NCI-H2029 treated with DMSO at 0.1 percent for 48 hours (cell line): ENCODE measurements around the gene LIPF.
"Not testable (repeated sequence)": the region's sequence is repeated elsewhere in the genome, so short reads cannot be mapped to it uniquely, and the experiment has no call there.

Experiments used
- DNase-seq: peaks from one replicate; lab custom pipeline; 2025; lab: John Stamatoyannopoulos, UW

Gene LIPF

DNA sequence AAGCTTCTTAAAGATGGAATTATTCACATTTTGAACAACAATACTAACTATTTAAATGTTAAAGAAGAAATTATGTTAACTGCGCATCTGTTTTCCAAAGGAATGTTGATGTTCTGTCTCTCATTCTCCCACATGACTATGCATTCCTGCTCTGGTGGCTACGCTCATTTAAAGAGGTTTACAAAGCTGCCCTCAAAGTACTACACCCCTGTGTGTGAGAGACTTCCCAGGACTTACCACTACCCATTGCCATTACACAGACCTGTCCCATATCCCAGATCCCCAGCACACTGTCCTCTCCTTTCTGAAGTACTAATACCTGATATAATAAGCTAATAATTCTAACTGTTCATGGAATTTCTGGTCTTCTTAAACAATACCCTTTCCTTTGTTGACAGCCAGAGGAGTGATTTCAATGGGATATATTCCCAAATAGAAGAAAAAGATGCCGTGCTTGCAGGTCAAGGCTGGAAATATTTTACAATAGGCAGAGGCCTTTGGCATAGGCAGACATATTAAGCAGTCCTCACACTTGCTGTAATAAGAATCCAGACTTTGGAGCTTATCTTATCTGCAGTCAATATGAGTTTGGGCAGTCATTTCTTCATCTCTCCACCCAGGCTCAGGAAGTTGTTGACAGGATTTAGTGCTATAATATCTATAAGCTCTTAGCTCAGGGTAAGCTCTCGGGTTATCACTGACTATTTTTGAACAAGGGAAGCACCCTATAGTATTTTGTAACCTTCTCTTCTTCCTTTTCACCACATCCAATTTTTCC is 12.2 kb downstream of the LIPF start:
- no peak for DNase-seq

DNA sequence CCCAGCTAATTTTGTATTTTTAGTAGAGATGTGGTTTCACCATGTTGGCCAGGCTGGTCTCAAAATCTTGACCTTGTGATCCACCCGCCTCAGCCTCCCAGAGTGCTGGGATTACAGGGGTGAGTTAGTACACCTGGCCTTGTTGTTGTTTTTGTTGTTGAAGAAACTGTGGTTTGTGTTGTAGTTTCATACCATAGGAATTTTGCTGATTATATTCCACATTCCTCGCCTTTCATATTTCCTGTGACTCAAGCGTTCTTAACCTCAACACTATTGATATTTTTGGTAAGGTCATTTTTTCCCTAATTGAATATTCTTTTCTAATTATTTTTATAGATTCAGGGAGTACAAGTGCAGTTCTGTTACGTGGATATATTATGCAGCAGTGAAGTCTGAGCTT is 16.7 kb downstream of the LIPF start:
- no peak for DNase-seq

DNA sequence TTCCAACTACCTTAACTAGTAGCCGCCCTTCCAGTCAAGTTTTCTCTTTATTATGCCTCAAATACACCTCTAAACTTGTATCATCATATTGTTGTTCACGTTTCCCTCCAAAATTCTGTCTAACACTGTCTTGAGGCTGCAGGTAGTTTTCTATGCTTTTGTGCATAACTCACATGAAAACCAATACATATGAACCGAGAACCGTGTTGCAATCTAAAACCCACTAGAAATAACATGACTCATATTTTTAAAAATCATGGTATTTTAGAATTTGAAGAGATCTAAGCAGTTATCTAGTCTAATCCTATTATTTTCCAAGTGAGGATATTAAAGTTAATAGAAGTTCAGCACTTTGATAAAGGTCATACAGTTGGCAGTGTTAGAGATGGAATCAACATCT is 18.2 kb downstream of the LIPF start:
- no peak for DNase-seq

DNA sequence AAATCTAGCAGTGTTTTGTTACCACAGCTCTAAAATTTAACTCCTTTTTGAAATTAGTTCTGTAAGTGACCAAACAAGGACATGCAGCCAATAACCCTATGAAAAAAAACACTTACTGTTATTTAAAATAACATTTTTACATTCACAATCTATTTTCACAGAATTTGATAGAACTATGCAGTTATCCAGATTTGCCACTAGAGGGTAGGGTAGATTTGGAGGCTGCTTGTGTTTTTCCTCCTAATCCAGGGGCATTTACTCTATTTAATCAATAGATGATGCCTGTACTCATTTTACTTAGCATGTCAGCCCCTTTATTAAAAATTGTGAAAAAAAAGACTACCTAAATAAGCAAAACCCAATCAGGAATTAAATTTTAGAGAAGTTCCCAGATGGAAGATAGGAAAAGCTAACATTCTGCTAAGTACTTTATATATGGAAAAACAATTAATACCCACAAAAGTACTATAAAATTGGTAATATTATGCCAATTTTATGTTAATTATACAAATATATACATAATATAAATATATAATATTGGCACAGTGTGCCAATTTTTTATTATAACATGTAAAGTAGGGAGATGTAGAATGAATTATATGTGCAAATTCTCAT is 23.7 kb downstream of the LIPF start:
- peak; percentile 9 for DNase-seq

DNA sequence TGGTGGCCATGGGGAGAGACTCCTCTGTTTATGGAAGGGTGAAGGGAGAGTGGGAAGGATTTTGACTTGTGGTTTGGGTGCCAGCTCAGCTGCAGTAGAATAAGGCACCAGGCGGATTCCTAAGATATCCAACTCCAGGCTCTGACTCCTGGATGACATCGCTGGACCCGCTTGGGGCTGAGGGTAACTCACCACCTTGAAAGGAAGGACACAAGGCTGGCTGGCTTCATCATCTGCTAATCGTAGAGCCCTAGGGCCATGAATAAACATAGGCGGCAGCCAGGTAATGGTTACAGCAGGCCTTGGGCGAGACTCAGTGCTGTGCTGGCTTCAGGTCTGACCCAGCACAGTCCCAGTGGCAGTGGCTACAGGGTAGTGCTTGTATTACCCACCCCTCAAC is 25.1 kb downstream of the LIPF start:
- no peak for DNase-seq

DNA sequence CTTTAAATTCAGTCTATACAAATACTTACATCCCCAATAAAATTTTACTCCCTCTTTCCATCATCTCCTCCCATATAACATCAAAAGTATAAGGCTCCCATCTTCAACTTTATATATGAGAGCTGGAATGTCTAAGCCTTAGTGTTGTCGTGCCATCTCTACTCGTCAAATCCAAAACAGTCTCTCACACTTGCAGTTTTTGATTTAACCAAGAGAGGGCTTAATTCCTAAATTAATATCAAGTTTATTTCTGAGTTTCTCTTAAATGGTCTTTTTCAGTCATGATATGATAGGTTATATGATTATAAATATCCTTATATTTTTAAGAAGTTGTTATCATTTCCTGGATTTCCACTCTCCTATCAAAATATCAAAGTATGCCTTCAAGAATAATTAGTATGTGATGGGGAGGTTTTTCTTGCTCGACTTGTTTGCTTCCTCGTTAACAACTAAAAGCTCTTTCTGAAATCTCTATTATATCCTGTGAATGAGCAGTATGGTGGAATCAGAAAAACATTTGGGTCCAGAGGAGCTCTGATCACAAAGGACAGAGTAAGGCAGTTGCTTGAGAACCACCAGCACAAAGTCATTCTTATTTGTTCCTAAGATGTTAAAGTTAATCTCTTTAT is 29.3 kb downstream of the LIPF start:
- no peak for DNase-seq

DNA sequence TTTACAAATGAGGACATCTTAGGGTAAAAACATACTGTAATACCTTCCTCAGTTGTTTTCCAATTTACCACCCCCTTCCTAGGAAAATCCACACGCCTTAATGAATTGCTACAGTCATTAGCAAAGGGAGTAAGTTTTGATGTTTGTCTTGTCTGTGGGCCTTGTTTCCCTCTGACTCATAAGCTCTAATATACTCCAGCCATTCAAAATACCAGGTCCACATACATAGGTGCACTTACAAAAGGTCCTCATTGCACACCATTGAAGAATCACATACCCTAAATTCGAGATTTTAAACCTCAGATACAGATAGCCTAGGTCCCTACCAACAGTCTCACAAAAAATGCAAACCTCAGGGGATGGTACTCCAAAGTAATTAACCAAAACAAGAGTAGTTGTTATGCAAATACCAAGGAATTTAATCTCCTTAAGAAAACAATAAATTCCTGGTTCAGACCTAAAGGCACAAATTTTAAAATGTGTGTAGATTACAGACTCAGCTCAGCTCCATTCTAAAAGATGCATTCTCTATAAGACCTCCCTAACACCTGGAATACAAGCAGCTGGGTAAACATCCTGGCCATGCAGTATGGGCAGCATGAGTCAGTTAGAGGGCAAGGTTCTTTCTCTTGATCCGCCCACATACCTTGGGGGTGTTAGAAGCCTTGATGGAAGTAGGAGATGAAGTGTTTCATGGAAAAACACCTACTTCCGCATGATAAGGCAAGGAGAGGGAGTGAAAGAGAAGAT is 38.8 kb downstream of the LIPF start:
- DNase-seq, result peak; percentile 18

DNA sequence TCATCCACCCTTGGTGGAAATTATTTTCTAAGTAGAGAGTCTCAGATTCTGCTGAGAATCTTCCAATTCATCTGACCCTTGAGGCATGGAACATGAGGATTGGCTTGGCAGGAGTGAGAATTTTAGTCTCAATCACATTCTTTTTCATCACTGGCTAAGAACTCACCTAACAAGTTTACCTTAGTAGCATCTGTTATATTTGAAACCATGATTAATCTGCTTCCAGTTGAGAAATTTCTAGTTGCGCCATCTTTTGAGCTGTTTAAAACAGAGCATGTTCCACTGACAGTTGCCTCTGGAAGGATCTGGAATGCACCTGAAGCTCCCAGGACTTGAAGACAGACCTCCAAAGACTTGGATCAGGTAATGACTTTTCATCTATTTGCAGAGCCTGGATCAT is 41.7 kb downstream of the LIPF start, which contains the start of gene LIPK:
Gene LIPK, plus strand, starts transcription at position 292 of the 400 bp plus-strand sequence. CDS start 18,295 bp downstream, outside the sequence.
- DNase-seq, result no peak

DNA sequence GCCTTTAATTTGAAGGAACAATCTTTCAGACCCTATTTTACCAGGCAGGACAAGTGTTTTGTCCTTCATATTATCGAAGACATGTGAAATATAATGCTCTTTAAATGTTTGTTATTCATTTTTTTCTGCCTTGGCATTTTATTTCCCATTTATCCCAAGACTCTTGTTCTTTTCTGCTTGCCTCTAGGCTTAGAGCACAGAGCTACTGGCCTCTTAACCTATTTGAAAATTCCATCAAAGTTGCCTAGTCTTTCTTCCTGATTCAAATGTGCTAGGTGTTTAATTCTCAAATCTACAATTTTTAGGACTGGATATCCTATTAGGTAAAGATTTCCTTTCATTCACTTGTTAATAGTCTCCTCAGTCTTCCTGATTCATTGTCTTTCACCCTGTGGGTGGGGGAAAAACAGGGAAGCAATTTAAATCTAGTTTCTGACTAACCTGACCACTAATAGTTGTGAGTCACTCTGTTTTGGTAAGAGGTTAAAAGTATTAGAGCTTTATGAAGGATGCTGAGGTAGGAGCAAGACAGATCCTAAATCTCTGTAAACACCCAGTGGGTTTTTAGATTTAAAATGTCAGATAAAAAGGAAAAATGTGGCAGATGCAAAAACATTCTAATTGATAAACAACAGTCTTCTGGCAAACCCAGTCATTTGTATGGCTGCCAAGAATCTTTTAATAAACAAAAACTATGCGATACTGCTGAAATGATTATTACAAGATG is 43.4 kb downstream of the LIPF start:
- DNase-seq, result no peak

DNA sequence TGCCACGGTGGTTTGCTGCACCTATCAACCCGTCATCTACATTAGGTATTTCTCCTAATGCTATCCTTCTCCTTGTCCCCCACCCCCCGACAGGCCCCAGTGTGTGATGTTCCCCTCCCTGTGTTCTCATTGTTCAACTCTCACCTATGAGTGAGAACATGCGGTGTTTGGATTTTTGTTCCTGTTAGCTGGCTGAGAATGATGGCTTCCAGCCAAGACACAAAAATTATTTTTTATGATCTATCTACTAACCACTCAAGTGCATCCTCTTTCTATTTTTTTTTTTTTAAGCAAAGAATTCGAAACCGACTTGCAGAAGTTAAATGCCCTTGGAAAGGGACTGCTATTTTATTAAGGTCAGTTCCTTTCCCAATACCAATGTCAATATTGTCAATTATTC is 45.1 kb downstream of the LIPF start:
- DNase-seq, result not testable (repeated sequence)

DNA sequence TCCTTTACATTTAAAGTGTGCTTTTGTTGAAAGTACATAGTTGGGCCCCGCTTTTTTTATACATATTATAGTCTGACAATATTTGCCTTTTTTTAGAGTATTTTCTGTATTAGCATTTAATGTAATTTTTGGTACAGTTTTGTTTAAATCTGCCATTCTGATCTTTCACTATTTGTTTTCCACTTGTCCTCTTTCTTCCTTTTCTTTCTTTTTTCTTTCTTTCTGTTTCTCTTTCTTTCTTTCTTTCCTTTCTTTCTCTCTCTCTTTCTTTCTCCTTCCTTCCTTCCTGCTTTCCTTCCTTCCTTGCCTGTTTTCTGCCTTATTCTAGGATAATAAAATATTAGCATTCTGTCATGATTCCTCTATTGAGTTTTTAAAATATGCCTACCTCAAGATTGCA is 51.3 kb downstream of the LIPF start:
- no peak for DNase-seq

DNA sequence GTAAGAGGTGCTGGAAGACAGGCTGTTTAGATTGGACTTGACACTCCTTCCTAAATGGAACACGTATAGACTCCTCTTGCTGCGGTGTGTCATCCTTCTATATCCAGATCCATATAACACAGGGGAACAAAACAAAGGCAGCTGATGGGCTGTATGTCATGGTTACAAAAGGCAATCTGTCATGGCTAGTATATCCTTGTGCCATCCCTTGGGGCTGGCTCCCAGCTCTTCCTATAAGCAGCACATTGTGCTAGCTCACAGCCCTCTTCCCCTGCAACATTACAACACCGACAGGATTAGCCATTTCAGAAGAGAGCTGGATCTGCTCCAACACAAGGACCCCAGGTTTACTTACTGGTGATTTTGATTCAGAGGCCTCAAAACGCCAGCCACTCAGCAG is 57.1 kb downstream of the LIPF start:
- no peak for DNase-seq

DNA sequence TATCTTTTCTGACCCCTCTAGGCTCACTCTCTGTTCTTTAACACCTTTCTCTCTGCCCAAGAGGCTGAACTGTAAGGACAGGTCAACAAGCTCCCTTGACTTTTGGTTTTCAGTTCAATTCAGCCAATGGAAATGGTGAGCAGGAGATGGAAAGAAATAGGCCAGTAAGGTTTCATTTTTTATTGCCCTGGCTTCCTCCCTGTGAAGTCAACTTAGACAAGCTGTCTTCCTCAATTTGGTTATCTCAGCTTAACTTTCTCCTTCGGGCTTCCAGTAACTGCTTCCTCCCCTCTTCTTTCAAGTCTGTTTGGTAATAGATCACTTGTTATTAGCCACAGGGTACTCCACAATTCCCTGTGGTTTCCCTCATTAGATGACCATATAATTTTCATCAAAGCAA is 61.6 kb downstream of the LIPF start:
- DNase-seq, result no peak

DNA sequence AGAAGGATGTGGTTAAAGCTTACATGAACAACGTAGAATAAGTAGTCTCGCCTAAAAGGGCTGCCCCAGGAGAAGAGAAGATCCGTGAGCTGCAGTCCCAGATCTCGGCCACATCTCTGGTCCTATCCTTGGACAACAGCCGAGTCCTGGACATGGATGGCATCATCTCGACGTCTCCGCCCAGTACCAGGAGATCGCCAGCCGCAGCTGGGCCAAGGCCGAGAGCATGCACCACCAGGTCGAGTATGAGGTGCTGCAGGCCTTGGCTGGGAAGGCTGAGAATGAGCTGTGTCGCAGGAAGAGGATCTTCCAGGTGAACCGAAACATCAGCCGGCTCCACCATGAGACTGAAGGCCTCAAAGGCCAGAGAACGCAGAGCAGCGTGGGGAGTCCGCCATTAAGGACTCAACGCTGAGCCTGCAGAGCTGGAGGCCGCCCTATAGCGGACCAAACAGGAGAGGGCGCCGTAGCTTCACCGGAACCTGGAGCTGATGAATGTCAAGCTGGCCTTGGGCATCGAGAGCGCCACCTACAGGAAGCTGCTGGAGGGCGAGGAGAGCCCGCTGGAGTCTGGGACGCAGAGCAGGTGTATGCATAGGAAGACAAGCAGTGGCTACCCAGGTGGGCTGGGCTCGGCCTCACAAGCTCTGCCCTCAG is 64.0 kb downstream of the LIPF start:
- DNase-seq, result no peak
